GM18951 (cell line): ENCODE results near the gene FN3K.
A peak's percentile ranks its signal among the peaks of the same experiment; 100 is the strongest.

Experiments
- POLR2A ChIP-seq: IDR thresholded peaks from 4 replicates; pipeline ENCODE4 v1.6.1; 2011; ENCODE audit warnings: mild to moderate bottlenecking; ENCODE audit not compliant: insufficient read length, insufficient read depth; ENCODE audit errors: extremely low read depth
- in situ Hi-C: fragments of 300-500 bp; cut with MboI; formaldehyde crosslinking; loops from one replicate; pipeline ENCODE4 v1.12.0; 2022; ENCODE audit warnings: low sequenced_read_pairs, mixed read lengths, inconsistent platforms; ENCODE audit not compliant: unreplicated experiment

FN3K gene

GRCh38 chr17:82734987-82735866 is at the start of gene FN3K:
Gene FN3K (plus strand): TSS chr17:82735615. CDS start chr17:82735637, 22 bp downstream.
- TF ChIP-seq POLR2A = peak; percentile 14
- in situ Hi-C loops = no loop called here

- TF ChIP-seq POLR2A = no peak
- in situ Hi-C loops = loop anchor here (10.0 kb wide), 1 partner anchor 88 kb away; no protein-coding TSS in a partner anchor
Observed at GRCh38 chr17:82686366-82687324, 48.8 kb upstream of the FN3K start.

GRCh38 chr17:82687375-82687861 is 48.0 kb upstream of the FN3K start:
- TF ChIP-seq POLR2A = no peak
- in situ Hi-C loops = loop anchor here (10.0 kb wide), 1 partner anchor 87 kb away; no protein-coding TSS in a partner anchor

- no peak for TF ChIP-seq POLR2A
- in situ Hi-C loops = loop anchor here (10.0 kb wide), 1 partner anchor 87 kb away; no protein-coding TSS in a partner anchor
Observed at GRCh38 chr17:82687871-82688270, 47.5 kb upstream of the FN3K start.

- in situ Hi-C loops = loop anchor here (10.0 kb wide), 1 partner anchor 86 kb away; no protein-coding TSS in a partner anchor
- no peak for TF ChIP-seq POLR2A
Observed at GRCh38 chr17:82689077-82689476, 46.3 kb upstream of the FN3K start.

DNA sequence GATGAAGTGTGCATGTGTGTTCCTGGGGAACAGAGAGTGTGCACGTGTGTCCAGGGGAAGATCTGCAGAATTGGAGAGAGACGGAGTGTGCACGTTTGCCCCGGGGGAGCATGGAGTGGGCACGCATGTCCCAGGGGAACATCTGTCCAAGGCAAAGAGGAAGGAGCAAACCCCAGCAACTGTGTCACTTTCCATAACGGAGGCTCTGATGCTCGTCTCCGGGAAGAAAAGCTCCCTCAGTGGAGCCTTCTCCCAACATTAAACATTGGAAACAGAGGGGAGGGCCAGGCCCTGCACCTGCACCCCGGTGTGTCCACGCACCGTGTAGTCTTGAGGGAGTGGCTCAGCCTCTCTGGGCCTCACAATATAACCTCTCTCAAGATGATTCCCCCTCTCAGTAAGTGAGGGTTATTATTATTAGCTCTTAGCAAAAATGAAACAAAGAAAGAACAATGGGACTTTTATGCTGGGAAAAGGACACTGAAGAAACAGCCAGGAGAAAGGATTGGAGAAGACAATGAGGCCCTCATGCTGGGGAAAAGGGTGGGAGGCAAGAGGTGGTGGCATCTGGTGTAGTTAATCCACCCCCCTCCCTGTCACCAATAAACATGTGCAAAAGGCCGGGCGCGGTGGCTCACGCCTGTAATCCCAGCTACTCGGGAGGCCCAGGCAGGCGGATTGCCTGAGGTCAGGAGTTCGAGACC is 44.5 kb upstream of the FN3K start:
- no peak for TF ChIP-seq POLR2A
- in situ Hi-C loops = no loop called here

DNA sequence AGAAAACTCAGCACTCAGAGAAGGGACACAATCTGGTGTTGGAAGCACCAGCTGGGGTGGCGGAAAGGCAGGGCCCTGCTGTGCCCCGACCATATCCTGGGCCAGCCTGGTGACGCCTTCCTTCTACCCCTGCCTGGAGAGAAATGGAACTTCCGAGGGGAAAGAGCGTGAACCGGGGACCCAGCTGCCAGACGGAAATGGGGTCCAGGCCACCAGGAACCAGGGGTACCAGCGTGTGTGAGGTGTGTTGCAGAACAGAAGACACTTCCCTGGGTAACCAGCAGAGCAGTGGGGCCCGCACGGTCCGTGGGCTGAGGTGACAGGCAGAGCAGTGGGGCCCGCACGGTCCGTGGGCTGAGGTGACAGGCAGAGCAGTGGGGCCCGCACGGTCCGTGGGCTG is 43.7 kb upstream of the FN3K start:
- TF ChIP-seq POLR2A = no peak
- in situ Hi-C loops = no loop called here

DNA sequence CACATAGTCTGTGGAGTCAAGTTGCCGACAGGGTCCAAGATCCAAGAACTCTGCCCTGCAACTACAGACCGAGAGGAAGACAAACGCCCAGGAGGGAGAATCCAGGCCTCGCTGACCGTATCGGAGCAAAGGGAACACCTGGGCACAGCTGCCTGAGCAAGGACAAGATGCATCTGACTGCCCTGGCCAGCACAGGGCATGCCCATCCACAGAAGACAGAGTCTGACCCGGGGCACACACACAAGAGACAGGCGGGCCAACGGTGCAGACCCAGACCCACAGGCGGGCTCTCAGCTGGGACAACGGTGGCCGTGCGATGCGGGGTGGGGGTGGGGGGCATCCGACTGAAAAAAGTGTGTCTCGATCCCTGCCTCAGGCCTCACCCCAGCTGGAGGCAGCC is 43.1 kb upstream of the FN3K start:
- in situ Hi-C loops = no loop called here
- no peak for TF ChIP-seq POLR2A

DNA sequence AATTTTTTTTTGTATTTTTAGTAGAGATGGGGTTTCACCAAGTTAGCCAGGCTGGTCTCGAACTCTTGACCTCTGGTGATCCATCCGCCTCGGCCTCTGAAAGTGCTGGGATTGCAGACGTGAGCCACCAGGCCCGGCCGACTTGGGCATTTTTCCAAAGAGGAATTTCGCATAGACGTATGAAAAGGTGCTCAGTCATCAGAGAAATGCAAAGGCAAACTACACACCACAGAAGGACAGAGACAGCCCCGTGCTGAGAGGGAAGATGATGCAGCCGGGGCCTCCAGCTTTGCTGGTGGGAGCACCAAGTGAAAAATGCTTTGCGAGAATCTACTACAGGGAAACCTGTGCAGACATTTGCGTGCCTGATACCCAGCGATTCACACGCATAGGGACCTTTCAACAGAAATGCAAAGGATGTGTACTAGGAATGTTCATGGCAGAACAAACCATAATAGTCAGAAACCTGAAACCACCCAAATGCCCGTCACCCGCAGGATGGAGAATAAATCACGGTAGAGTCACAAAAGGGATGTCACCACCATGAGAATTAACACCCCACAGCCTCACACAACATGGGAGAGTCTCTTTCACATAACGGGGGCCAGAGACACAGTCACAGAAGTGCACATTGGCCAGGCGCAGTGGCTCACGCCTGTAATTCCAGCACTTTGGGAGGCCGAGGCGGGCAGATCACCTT is 42.1 kb upstream of the FN3K start:
- in situ Hi-C loops = no loop called here

DNA sequence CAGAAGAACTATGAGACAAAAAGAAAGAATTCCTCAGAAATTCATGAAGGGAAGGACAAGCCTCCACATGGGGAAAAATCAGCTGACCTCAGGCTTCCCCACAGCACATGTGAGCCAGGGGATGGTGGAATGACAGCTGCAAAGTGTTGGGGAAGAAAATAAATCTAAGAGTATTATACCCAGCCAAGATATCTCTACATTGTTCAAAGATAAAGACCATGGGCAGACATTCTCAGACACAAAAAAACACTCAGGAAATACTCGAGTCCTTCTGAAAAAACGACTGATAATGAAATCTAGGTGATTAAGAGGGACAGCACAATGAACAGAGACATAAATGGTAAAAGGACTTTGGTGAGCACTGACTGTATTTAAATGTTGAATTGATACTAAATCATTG is 40.8 kb upstream of the FN3K start:
- TF ChIP-seq POLR2A = no peak
- in situ Hi-C loops = no loop called here

More for the DNA sequence above, 42.1 kb upstream of the FN3K start:
- TF ChIP-seq POLR2A = no peak

- TF ChIP-seq POLR2A = no peak
- in situ Hi-C loops = no loop called here
Observed at GRCh38 chr17:82696259-82696658, 39.2 kb upstream of the FN3K start.
